H1 (cell line): ENCODE data around the gene PROSER2. TPM values are rescaled to one million over a fixed set of nuclear protein-coding genes. Genes with fewer than 3 reads are reported as not detected.

Experiments
- CTCF ChIA-PET: fragments of 300-600 bp; sonication (Branson Sonifier 250); formaldehyde crosslinking; loops from one replicate; lab custom pipeline; 2021; ENCODE audit not compliant: partially characterized antibody; lab: Charles Lee
- POLR2A ChIA-PET: fragments of 300-600 bp; sonication (Branson Sonifier 250); formaldehyde crosslinking; loops from one replicate; lab custom pipeline; 2021; ENCODE audit warnings: inconsistent platforms; ENCODE audit not compliant: partially characterized antibody; lab: Charles Lee
- DNase-seq, 2 experiments: peaks; one replicate each; pipeline versions ENCODE4 v3.0.0 to v3.0.0-alpha.2; 2010 to 2022; ENCODE audit warnings: low spot score in 2 of 2, low read depth in 1 of 2, mixed read lengths in 1 of 2
- FAIRE-seq: peaks from 2 replicates; lab custom pipeline; 2011; peaks lifted over from hg19 to GRCh38; lab: Jason Lieb, UNC
- H2AFZ ChIP-seq: 2 replicates; pipeline ENCODE4 v1.8.1; 2012; ENCODE audit warnings: low read length, inconsistent platforms
- H2AK5ac ChIP-seq: 2 replicates; pipeline ENCODE4 v1.6.1; 2013; ENCODE audit warnings: low read depth, low read length
- H2BK120ac ChIP-seq: replicated peaks from 2 replicates; pipeline ENCODE3; 2013; ENCODE audit warnings: low read depth, low read length, inconsistent platforms
- H2BK12ac ChIP-seq: 2 replicates; pipeline ENCODE4 v1.6.1; 2013; ENCODE audit warnings: low read depth, low read length
- H2BK15ac ChIP-seq: 2 replicates; pipeline ENCODE4 v1.6.1; 2013; ENCODE audit warnings: low read length
- H2BK20ac ChIP-seq: 2 replicates; pipeline ENCODE4 v1.6.1; 2013; ENCODE audit warnings: low read length
- H2BK5ac ChIP-seq: 2 replicates; pipeline ENCODE4 v1.6.1; 2013; ENCODE audit warnings: low read depth, low read length
- H3K14ac ChIP-seq: 2 replicates; pipeline ENCODE4 v1.6.1; 2013; ENCODE audit warnings: inconsistent platforms; ENCODE audit not compliant: insufficient read length
- H3K18ac ChIP-seq: 2 replicates; pipeline ENCODE4 v1.6.1; 2013; ENCODE audit warnings: low read length; ENCODE audit errors: extremely low read depth
- H3K23ac ChIP-seq: 2 replicates; pipeline ENCODE4 v1.6.1; 2013; ENCODE audit warnings: inconsistent platforms; ENCODE audit not compliant: insufficient read length
- H3K23me2 ChIP-seq: 2 replicates; pipeline ENCODE4 v1.6.1; 2013; ENCODE audit warnings: low read depth, low read length
- H3K27ac ChIP-seq: 2 replicates; pipeline ENCODE4 v1.6.1; 2011; ENCODE audit warnings: low read depth, low read length, inconsistent platforms
- H3K27me3 ChIP-seq, 4 experiments: replicated peaks in 1 of 4; 1 replicate in 1 of 4; 2 replicates in 3 of 4; pipeline versions ENCODE4 v1.6.1 to v1.8.1; 2011 to 2013; ENCODE audit warnings: low read length in 3 of 4, mild to moderate bottlenecking in 3 of 4, inconsistent platforms in 2 of 4, mixed read lengths in 2 of 4, moderate library complexity in 1 of 4; ENCODE audit not compliant: control insufficient read depth in 3 of 4, insufficient read depth in 3 of 4; ENCODE audit errors: extremely low read depth in 1 of 4
- H3K36me3 ChIP-seq, 4 experiments: 2 replicates each; pipeline versions ENCODE4 v1.6.1 to v1.8.1; 2011 to 2013; ENCODE audit warnings: mild to moderate bottlenecking in 4 of 4, low read length in 3 of 4, moderate library complexity in 2 of 4, control low read depth in 1 of 4, inconsistent platforms in 1 of 4; ENCODE audit not compliant: insufficient read depth in 4 of 4, control insufficient read depth in 2 of 4
- H3K4ac ChIP-seq: replicated peaks from 2 replicates; pipeline ENCODE3; 2013; ENCODE audit warnings: low read length, low read depth, mixed read lengths, inconsistent platforms; ENCODE audit not compliant: insufficient read length
- H3K4me1 ChIP-seq, 4 experiments: replicated peaks in 1 of 4; 1 replicate in 1 of 4; 2 replicates in 3 of 4; pipeline versions ENCODE4 v1.6.1 to v1.8.1; 2011 to 2013; ENCODE audit warnings: low read length in 3 of 4, inconsistent platforms in 2 of 4, mixed read lengths in 1 of 4; ENCODE audit not compliant: insufficient read depth in 4 of 4, control insufficient read depth in 3 of 4
- H3K4me2 ChIP-seq, 2 experiments: 2 replicates each; pipeline versions ENCODE4 v1.6.1 to v1.8.1; 2011 to 2013; ENCODE audit warnings: low read depth in 2 of 2, low read length in 2 of 2, control low read depth in 1 of 2, inconsistent platforms in 1 of 2, mild to moderate bottlenecking in 1 of 2; ENCODE audit not compliant: insufficient read depth in 1 of 2
- H3K4me3 ChIP-seq, 4 experiments: fragments of 200-600, 300-600 bp in 1 of 4; sonication (generic), shearing (Covaris generic), sonication (Bioruptor Twin) in 1 of 4; 2 replicates each; pipeline versions ENCODE4 v1.5.1 to v1.8.1; 2011 to 2016; ENCODE audit warnings: low read length in 4 of 4, low read depth in 3 of 4, control low read depth in 2 of 4, inconsistent platforms in 2 of 4, mild to moderate bottlenecking in 2 of 4, mixed read lengths in 1 of 4, moderate library complexity in 1 of 4; ENCODE audit not compliant: insufficient read depth in 2 of 4; ENCODE audit errors: extremely low read depth in 1 of 4
- H3K56ac ChIP-seq: replicated peaks from 2 replicates; pipeline ENCODE3; 2013; ENCODE audit warnings: low read depth, mild to moderate bottlenecking, mixed read lengths, low read length, inconsistent platforms; ENCODE audit not compliant: insufficient read length
- H3K79me1 ChIP-seq: 2 replicates; pipeline ENCODE4 v1.6.1; 2013; ENCODE audit warnings: low read depth, low read length, control low read depth
- H3K79me2 ChIP-seq, 2 experiments: 2 replicates each; pipeline versions ENCODE4 v1.6.1 to v1.8.1; 2012 to 2013; ENCODE audit warnings: low read length in 2 of 2, mild to moderate bottlenecking in 2 of 2, inconsistent platforms in 1 of 2; ENCODE audit not compliant: insufficient read depth in 2 of 2, control insufficient read depth in 1 of 2
- H3K9ac ChIP-seq, 4 experiments: replicated peaks in 1 of 4; 1 replicate in 1 of 4; 2 replicates in 3 of 4; pipeline versions ENCODE4 v1.6.1 to v1.8.1; 2011 to 2013; ENCODE audit warnings: low read depth in 3 of 4, low read length in 3 of 4, control low read depth in 2 of 4, mild to moderate bottlenecking in 2 of 4, moderate library complexity in 2 of 4, inconsistent platforms in 1 of 4; ENCODE audit errors: extremely low read depth in 1 of 4
- H3K9me3 ChIP-seq, 2 experiments: 2 replicates each; pipeline versions ENCODE4 v1.6.1 to v1.8.1; 2012 to 2013; ENCODE audit warnings: mild to moderate bottlenecking in 2 of 2, moderate library complexity in 2 of 2, control low read depth in 1 of 2, inconsistent platforms in 1 of 2, low read depth in 1 of 2, low read length in 1 of 2, mixed read lengths in 1 of 2; ENCODE audit not compliant: insufficient read depth in 2 of 2
- H4K20me1 ChIP-seq, 2 experiments: replicated peaks in 1 of 2; 2 replicates each; pipeline versions ENCODE3 to v1.8.1; 2011 to 2013; ENCODE audit warnings: inconsistent platforms in 2 of 2, low read length in 2 of 2, mild to moderate bottlenecking in 1 of 2; ENCODE audit not compliant: insufficient read depth in 2 of 2, control insufficient read depth in 1 of 2
- H4K5ac ChIP-seq: 2 replicates; pipeline ENCODE4 v1.6.1; 2013; ENCODE audit warnings: low read length, low read depth, mixed read lengths, inconsistent platforms; ENCODE audit not compliant: insufficient read length
- H4K8ac ChIP-seq: 2 replicates; pipeline ENCODE4 v1.8.0; 2013; ENCODE audit warnings: mild to moderate bottlenecking, moderate library complexity, low read length, inconsistent platforms; ENCODE audit not compliant: insufficient read depth; ENCODE audit errors: extremely low read depth
- H4K91ac ChIP-seq: replicated peaks from 2 replicates; pipeline ENCODE3; 2013; ENCODE audit warnings: low read length, mixed read lengths, inconsistent platforms; ENCODE audit not compliant: insufficient read length
- ASH2L ChIP-seq: fragments of 200-600, 300-600 bp; sonication (generic); IDR thresholded peaks from one replicate; pipeline ENCODE4 v1.7.1; 2017; ENCODE audit warnings: low read length
- EGR1 ChIP-seq: IDR thresholded peaks from 2 replicates; pipeline ENCODE4 v1.6.1; 2011; ENCODE audit warnings: low read depth, low read length, borderline replicate concordance
- JUND ChIP-seq: IDR thresholded peaks from 2 replicates; pipeline ENCODE4 v1.6.1; 2011; ENCODE audit warnings: mild to moderate bottlenecking, improper control_type of control experiment, low read length
- KDM1A ChIP-seq: fragments of 200-600, 300-600 bp; sonication (generic); IDR thresholded peaks from 2 replicates; pipeline ENCODE4 v1.7.1; 2016; ENCODE audit warnings: mild to moderate bottlenecking, low read length, borderline replicate concordance
- KDM4A ChIP-seq: IDR thresholded peaks from one replicate; pipeline ENCODE4 v1.7.1; 2012; ENCODE audit warnings: low read depth, mild to moderate bottlenecking, moderate library complexity, low read length, inconsistent platforms; ENCODE audit not compliant: severe bottlenecking
- MAX ChIP-seq: IDR thresholded peaks from 2 replicates; pipeline ENCODE4 v1.6.1; 2012; ENCODE audit warnings: inconsistent platforms
- SP1 ChIP-seq: IDR thresholded peaks from 2 replicates; pipeline ENCODE4 v1.6.1; 2011; ENCODE audit warnings: low read depth, low read length
- SP2 ChIP-seq: IDR thresholded peaks from 2 replicates; pipeline ENCODE4 v1.6.1; 2012; ENCODE audit warnings: mild to moderate bottlenecking, low read length, inconsistent platforms
- YY1 ChIP-seq: IDR thresholded peaks from 2 replicates; pipeline ENCODE4 v1.6.1; 2011; ENCODE audit warnings: low read depth, mild to moderate bottlenecking, low read length
- WGBS, 2 experiments: shearing (Covaris generic) in 1 of 2; methylation state at CpG; one replicate each; pipeline versions ENCODE4 v1.1.6 to v1.1.7; 2013 to 2015; ENCODE audit warnings: low lambda C conversion rate in 2 of 2, mixed read lengths in 2 of 2, inconsistent platforms in 1 of 2, low coverage in 1 of 2, missing lambda C conversion rate in 1 of 2; ENCODE audit not compliant: insufficient replicate concordance in 2 of 2, insufficient coverage in 1 of 2, insufficient read length in 1 of 2; ENCODE audit errors: extremely low coverage in 1 of 2, missing lambda C conversion rate in 1 of 2; 5-methylcytosine and 5-hydroxymethylcytosine counted together
- polyA plus RNA-seq, 7 experiments: library from polyadenylated mRNA; depleted of rRNA in 3 of 7; stranded (reverse) in 5 of 7; unstranded in 2 of 7; fragments of >200 nt in 5 of 7; fragments of 200-250 nt in 2 of 7; gene quantifications; 1 replicate in 5 of 7; 2 replicates in 1 of 7; 4 replicates in 1 of 7; pipeline versions ENCODE4 v1.2.1 to v1.2.3, GENCODE V29; 2011 to 2013; ENCODE audit warnings: missing spikeins in 2 of 7, mixed read lengths in 2 of 7
- total RNA-seq: library from RNA; stranded (reverse); fragmentation: NEBNext Ultra II Directional; extraction: Animal tissue kit (Norgen Biotek cat#: 25700); gene quantifications from 2 replicates; pipeline ENCODE4 v1.2.1, GENCODE V29; 2021

The PROSER2 gene
- total and polyA plus RNA-seq, 2 of the 8 experiments (the other 6 are each of a cell fraction or from before 2014, with no cell fraction given), result 3.9 to 13.7 TPM

GRCh38 chr10:11849277-11849676, 26.1 kb downstream of the PROSER2 start:
- CTCF ChIA-PET, result interaction anchor here (0.9 to 1.2 kb wide), 3 partner anchors 22 to 137 kb away, joined by 3 read pairs; no protein-coding TSS in a partner anchor
- H3K79me2 ChIP-seq, result no peaks in the 10 kb centered on the region
- 100% methylated on average over 1 of the region's 1 CpG; no CpG with 5 or more reads in 1 of the 2 experiments for WGBS, 2 experiments
- no peak for TF ChIP-seq YY1
- TF ChIP-seq JUND, result no peak
- no peak for TF ChIP-seq SP1
- TF ChIP-seq ASH2L, result no peak
- TF ChIP-seq KDM4A, result no peak
- TF ChIP-seq KDM1A, result no peak
- no peak for TF ChIP-seq MAX
- no peak for TF ChIP-seq EGR1
- TF ChIP-seq SP2, result no peak

More at GRCh38 chr10:11849277-11849676, 26.1 kb downstream of the PROSER2 start:
- Histone ChIP-seq H3K4ac (no peak overlapping the region), H2AK5ac (no peak overlapping the region), H3K23ac (no peak overlapping the region), H3K56ac (no peak overlapping the region), H2BK12ac (no peak overlapping the region), H2BK120ac (no peak overlapping the region), H3K27ac (no peak overlapping the region), H3K9ac (no peak overlapping the region), H3K23me2 (no peaks in the 10 kb centered on the region), H3K36me3 (peaks cover 0 to 6% (median 0%) of the 10 kb centered on the region in 4 experiments; a peak in 1 of 8 replicates), H4K8ac (no peak overlapping the region), H3K4me2 (no peak overlapping the region), H3K27me3 (no peaks in the 10 kb centered on the region), H3K4me1 (no peaks in the 10 kb centered on the region), H2BK15ac (no peak overlapping the region), H4K5ac (no peak overlapping the region), H3K4me3 (no peak overlapping the region), H4K20me1 (peaks cover 2 to 4% of the 10 kb centered on the region in 2 experiments), H3K14ac (no peak overlapping the region), H2BK20ac (no peak overlapping the region), H2BK5ac (no peak overlapping the region), H2AFZ (no peak overlapping the region), H3K18ac (no peak overlapping the region), H3K9me3 (no peaks in the 10 kb centered on the region), H4K91ac (no peak overlapping the region), H3K79me1 (0 out of 2 replicates have a peak, but pooled peaks cover 2% of the 10 kb centered on the region)
- POLR2A ChIA-PET, result interaction anchor here (1.4 kb wide), 1 partner anchor 12 kb away, joined by 3 read pairs; no protein-coding TSS in a partner anchor
- no peak for DNase-seq
- FAIRE-seq, result no peak
